Spleen (tissue), 7 donors: ENCODE results near the gene TAF4.

ENCODE experiments used
- CTCF ChIP-seq, 11 experiments: fragments of 200-600 bp in 7 of 11; fragments of 450-650 bp in 4 of 11; sonication (generic) in 4 of 11; IDR thresholded peaks in 8 of 11; conservative IDR thresholded peaks in 3 of 11; 1 replicate in 7 of 11; 2 replicates in 4 of 11; pipeline versions ENCODE4 v1.4.0 to v1.8.0; 2016 to 2021; ENCODE audit warnings: antibody characterized with exemption in 11 of 11, inconsistent platforms in 4 of 11, mild to moderate bottlenecking in 1 of 11
- POLR2A ChIP-seq, 3 donors: fragments of 450-650 bp; IDR thresholded peaks; one replicate each; pipeline ENCODE4 v1.5.1; 2017; ENCODE audit warnings: antibody characterized with exemption in 3 of 3, mild to moderate bottlenecking in 1 of 3
- POLR2AphosphoS5 ChIP-seq, 3 donors: sonication (generic); formaldehyde crosslinking; IDR thresholded peaks; one replicate each; pipeline ENCODE4 v1.5.1; 2017; ENCODE audit warnings: antibody characterized with exemption in 3 of 3
- donor health status: DM: no; HTN: no; CAD: no; lungs with moderate emphysema.
- donor health status: DM: no; HTN: no; CAD: no.
- donor health status: DM: no; HTN: no; CAD: no.

GRCh38 chr20:61997372-61997771 lies 68.3 kb downstream of the TAF4 start:
- no peak for TF ChIP-seq CTCF (IDR thresholded peaks at IDR 0.05 in 8 of 11, conservative IDR thresholded peaks at IDR 0.05 in 3 of 11)
- no peak for TF ChIP-seq POLR2AphosphoS5 (IDR thresholded peaks at IDR 0.05)
- no peak for TF ChIP-seq POLR2A (IDR thresholded peaks at IDR 0.05)
